A673 (cell line): ENCODE measurements around the gene FAAP100. TPM values are rescaled to one million over a fixed set of nuclear protein-coding genes. Genes with fewer than 3 reads are reported as not detected.

Source experiments
- BruUV-seq: library from RNA; stranded (reverse); fragments of 400-500 nt; replicated peaks from 2 replicates; lab custom pipeline; 2021; lab: Mats Ljungman, UMichigan
- CTCF ChIA-PET: fragments of 300-600 bp; sonication (Branson Sonifier 250); formaldehyde crosslinking; loops from one replicate; lab custom pipeline; 2022; ENCODE audit warnings: antibody characterized with exemption; lab: Charles Lee
- POLR2A ChIA-PET: fragments of 300-600 bp; sonication (Branson Sonifier 250); formaldehyde crosslinking; loops from one replicate; lab custom pipeline; 2022; ENCODE audit warnings: antibody characterized with exemption; ENCODE audit not compliant: low non-redundant PET; lab: Charles Lee
- DNase-seq: peaks from one replicate; pipeline ENCODE4 v3.0.0-alpha.2; 2015; ENCODE audit warnings: low spot score
- H3K27ac ChIP-seq: fragments of 200-600 bp; sonication (generic); 2 replicates; pipeline ENCODE4 v1.5.1; 2016; ENCODE audit warnings: mixed run types, low read depth, mild to moderate bottlenecking, mixed read lengths, antibody characterized with exemption, low read length; ENCODE audit not compliant: poor library complexity, severe bottlenecking
- H3K27me3 ChIP-seq: fragments of 200-600 bp; sonication (generic); replicated peaks from 2 replicates; pipeline ENCODE4 v1.6.1; 2017; ENCODE audit warnings: mixed run types, low read depth, mild to moderate bottlenecking, mixed read lengths, antibody characterized with exemption, low read length; ENCODE audit not compliant: insufficient read depth, poor library complexity
- H3K36me3 ChIP-seq: fragments of 200-600 bp; sonication (generic); 2 replicates; pipeline ENCODE4 v1.6.1; 2016; ENCODE audit warnings: mixed run types, mild to moderate bottlenecking, mixed read lengths, antibody characterized with exemption, low read length; ENCODE audit not compliant: insufficient read depth, poor library complexity, severe bottlenecking
- H3K4me1 ChIP-seq: fragments of 200-600 bp; sonication (generic); 2 replicates; pipeline ENCODE4 v1.6.1; 2017; ENCODE audit warnings: mixed run types, mild to moderate bottlenecking, mixed read lengths, antibody characterized with exemption, low read length; ENCODE audit not compliant: insufficient read depth, poor library complexity, severe bottlenecking
- H3K4me3 ChIP-seq: fragments of 200-600 bp; sonication (generic); 2 replicates; pipeline ENCODE4 v1.5.1; 2016; ENCODE audit warnings: low read depth, mixed run types, mild to moderate bottlenecking, mixed read lengths, low read length; ENCODE audit not compliant: poor library complexity, severe bottlenecking
- H3K9me3 ChIP-seq: fragments of 200-600 bp; sonication (generic); 2 replicates; pipeline ENCODE4 v1.6.1; 2016; ENCODE audit warnings: mixed run types, low read depth, mild to moderate bottlenecking, mixed read lengths, antibody characterized with exemption, low read length; ENCODE audit not compliant: poor library complexity, severe bottlenecking
- CTCF ChIP-seq: fragments of 300-800, 200-600 bp; sonication (generic); conservative IDR thresholded peaks from 2 replicates; pipeline ENCODE4 v1.5.1; 2017; ENCODE audit warnings: low read depth, mild to moderate bottlenecking, antibody characterized with exemption, low read length, moderate library complexity, mixed read lengths
- EZH2 ChIP-seq: fragments of 200-600 bp; sonication (generic); IDR thresholded peaks from 2 replicates; pipeline ENCODE4 v1.6.1; 2017; ENCODE audit warnings: borderline replicate concordance, low read depth, mild to moderate bottlenecking, mixed read lengths, antibody characterized with exemption, low read length; ENCODE audit not compliant: poor library complexity, severe bottlenecking
- intact Hi-C: fragments of 100-400 bp; cut with micrococcal nuclease; formaldehyde crosslinking; loops from one replicate; pipeline ENCODE4 v1.10.0; 2022; ENCODE audit not compliant: unreplicated experiment
- total RNA-seq: library from RNA; stranded (reverse); gene quantifications from 2 replicates; pipeline ENCODE4 v1.2.3, GENCODE V29; 2021

FAAP100 gene
- total RNA-seq, 1 experiment from 2014 or later = 49.4 TPM

- no TSS peak for BruUV-seq
- POLR2A ChIA-PET = no interaction called here
- H3K27me3 ChIP-seq = peaks cover 11% of the 10 kb centered on the region
- CTCF ChIA-PET = no interaction called here
- intact Hi-C loops = no loop called here
- no peaks in the 10 kb centered on the region for H3K9me3 ChIP-seq
- H3K27ac ChIP-seq = no peak overlapping the region
- H3K36me3 ChIP-seq = no peaks in the 10 kb centered on the region
- no peak overlapping the region for H3K4me3 ChIP-seq
- no peaks in the 10 kb centered on the region for H3K4me1 ChIP-seq
- no peak for TF ChIP-seq EZH2
- TF ChIP-seq CTCF = no peak
- no peak for DNase-seq
Measured at GRCh38 chr17:81535480-81536298, 16.5 kb downstream of the FAAP100 start.

- ChIA-PET POLR2A (no interaction called here), CTCF (no interaction called here)
- no TSS peak for BruUV-seq
Measured at GRCh38 chr17:81535007-81535328, 17.2 kb downstream of the FAAP100 start.

More at GRCh38 chr17:81535007-81535328, 17.2 kb downstream of the FAAP100 start:
- no peaks in the 10 kb centered on the region for H3K36me3 ChIP-seq
- DNase-seq = no peak
- no peaks in the 10 kb centered on the region for H3K9me3 ChIP-seq
- H3K4me3 ChIP-seq = no peak overlapping the region
- H3K27me3 ChIP-seq = peaks cover 11% of the 10 kb centered on the region
- TF ChIP-seq CTCF (no peak), EZH2 (no peak)
- intact Hi-C loops = no loop called here
- H3K4me1 ChIP-seq = no peaks in the 10 kb centered on the region
- H3K27ac ChIP-seq = no peak overlapping the region
